GM19463 (cell line): ENCODE results near the gene DAP.

Experiments
- ATAC-seq: cut with Tn5 transposase; IDR thresholded peaks from one replicate; pipeline ENCODE4 v1.9.1; 2021; ENCODE audit warnings: mild to moderate bottlenecking, moderate library complexity; ENCODE audit not compliant: unreplicated experiment

The DAP gene

DNA sequence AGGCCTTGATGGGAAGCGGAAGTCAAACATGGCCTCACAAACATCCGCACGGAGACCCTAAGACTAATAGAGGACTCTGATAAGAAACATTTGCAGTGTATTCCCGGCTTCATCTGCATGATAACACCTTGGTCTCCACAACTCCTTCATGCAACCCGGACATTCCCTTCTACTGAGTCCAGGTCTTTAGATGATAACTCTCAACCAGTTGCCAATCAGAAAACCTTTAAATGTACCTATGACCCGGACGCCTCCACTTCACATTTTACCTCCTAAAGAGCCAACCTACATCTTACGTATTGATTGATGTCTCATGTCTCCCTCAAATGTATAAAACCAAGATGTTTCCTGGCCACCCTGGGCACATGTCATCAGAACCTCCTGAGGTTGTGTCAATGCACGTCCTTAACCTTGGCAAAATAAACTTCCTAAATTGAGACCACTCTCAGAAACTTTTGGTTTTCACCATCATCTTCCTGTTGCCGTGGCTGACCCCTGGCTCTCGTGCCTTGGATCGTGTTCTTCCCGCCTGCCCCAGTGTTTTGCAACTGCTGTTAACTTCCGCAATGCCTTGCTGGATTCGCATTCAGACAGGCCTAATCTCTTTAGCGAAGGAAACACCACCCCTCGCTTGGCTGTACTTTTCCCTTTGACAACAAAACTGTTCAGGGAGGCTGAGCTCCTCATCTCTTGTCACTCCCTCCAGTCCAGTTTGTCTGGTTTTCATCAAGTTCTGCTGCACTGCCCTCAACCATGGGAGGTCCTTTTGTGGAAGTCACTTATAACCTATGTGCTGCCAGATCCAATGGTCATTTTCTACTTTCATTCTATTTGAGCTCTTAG, 1.1 kb upstream of the DAP start:
- no peak for ATAC-seq

- ATAC-seq: no peak
Observed at GRCh38 chr5:10760921-10761184, 181 bp downstream of the DAP start.

GRCh38 chr5:10760096-10760920, 726 bp downstream of the DAP start:
- peak; percentile 21 for ATAC-seq

DNA sequence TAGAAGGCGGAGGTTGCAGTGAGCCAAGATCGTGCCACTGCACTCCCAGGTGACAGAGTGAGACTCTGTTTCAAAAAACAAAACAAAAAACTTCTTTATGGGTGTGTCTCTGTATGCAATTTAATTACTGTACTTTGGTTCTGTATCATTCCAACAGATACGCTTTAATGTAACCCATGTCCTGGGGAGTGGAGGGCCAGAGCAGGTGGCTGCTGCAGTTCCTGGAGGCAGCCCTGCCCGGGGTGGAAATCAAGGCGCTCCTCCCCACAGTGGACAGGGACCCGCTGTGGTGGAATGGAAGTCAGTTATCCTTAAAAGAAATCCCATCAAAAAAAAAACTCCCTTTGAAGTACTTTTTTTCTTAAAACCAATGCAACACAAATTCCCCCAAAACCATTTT, 1.9 kb downstream of the DAP start:
- no peak for ATAC-seq

DNA sequence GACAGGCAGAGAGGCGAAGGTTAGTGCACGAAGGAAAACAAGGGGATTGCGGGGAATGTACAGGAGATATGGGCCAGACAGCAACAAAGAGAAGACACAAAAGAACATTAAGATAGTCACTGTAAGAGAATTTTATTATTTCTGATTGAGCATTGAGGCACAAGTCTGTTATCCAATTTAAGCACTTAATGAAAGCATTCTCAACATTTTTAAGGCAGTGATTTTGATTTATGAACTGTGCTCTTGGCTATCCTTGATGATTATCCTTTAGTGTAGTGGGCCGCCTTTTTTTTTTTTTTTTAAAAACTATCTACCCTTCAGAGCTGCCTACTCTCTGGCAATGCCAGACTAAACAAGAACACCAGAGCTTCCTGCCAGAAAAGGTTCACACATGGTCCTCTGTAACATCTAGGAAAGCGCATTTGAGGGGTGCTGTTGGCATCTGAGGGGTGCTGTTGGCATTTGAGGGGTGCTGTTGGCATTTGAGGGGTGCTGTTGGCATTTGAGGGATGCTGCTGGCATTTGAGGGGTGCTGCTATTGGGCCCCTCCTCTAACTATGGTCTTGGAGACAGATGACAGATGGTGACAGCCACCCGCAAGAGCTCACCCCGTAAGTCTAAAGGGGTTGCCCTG, 3.0 kb downstream of the DAP start:
- no peak for ATAC-seq

DNA sequence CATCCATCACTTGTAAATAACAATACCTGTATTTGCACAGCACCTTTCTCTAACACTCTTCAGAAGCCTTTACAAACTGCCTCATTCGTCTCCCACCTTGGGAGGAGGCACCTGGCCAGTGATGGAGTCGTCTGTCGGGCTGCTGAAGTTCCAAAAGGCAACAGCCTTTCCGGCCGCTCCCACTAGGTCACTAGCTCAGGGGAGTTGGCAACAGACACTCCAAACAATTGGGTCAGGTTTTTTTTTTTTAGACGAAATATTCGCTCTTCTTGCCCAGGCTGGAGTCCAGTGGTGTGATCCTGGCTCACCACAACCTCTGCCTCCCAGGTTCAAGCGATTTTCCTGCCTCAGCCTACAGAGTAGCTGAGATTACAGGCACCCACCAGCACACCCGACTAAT, 4.0 kb downstream of the DAP start:
- no peak for ATAC-seq

- peak; percentile 34 for ATAC-seq
Observed at GRCh38 chr5:10756549-10756948, 4.5 kb downstream of the DAP start.

- no peak for ATAC-seq
Observed at GRCh38 chr5:10753178-10753577, 7.9 kb downstream of the DAP start.

DNA sequence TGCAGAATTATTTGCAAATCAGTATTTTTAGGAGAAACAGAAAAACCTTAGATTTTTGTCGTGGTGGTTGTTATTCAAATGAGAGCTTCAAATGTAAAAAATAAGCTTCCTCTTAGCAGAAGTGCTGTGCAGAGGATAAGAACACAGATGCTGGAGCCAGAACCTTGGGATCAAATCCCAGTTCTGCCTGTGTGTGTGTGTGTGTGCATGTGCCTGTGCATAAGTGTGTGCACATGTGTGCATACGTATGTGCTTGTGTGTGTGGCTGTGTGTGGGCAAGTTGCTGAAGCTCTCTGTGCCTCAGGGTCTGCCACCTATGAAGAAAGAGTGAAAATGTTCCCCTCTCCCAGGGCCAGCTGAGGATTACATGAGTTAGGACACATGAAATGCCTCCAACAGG, 8.6 kb downstream of the DAP start:
- no peak for ATAC-seq

DNA sequence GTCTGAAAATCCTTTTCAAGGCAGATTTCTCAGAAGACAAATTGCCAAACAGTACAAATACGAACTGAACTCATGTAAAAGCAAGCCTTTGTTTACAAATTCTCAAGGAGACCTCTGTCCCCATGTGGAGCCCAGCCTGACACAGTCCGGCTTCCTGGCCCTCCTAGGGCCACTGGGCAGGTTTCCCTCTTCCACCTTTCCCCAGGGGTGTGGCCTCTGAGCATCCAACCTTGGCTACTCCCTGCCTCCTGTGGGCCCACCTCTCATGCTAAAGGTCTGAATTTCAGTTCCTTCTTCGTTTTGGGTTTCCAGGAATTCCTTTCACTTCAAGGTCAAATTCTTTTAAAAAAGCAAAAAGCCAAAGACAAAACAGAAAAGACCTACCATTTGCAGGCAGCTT, 10.1 kb downstream of the DAP start:
- no peak for ATAC-seq

DNA sequence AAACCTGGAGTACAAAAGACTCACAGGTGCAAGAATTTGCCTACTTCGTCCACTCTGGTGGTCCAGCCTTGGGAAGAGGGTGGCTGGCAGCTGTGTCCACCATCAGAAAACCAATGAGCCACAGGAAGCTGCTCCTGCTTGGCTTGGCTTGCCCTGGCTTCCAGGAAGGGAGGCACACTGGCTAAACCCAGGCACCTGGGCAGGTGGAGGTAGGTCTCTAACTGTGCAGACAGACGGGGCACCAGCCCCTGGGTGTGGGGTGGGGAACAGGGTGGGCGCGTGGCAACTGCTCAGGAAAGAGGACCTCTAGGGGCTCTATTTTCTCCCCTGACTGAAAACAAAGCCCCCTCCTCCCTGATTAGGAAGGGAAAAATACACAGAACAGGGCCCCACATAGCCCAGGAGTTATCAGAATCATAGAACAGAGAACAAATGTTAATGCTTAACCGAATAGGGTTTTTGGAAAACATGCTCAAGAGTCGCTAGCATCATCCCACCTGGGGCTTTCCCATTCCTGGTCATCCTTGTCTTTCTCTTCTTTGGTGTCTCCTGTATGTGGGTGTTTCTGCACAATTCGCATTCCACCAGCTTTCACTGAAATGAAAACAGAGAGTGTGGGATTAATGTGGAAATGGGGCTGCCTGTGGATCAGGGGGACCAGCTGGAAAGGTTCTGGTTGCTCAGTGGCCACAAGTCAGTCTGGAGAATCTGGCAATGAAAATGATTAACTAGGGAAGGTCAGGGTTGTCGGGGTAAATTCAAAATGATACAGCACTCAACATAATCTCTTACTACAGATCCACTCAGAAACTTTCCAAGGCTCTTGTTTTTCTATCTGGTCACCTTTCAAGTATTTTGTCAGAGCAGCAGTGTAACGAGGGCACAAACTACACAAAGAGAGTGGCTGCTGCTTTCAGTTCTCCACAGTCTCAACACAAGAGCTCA, 13.1 kb downstream of the DAP start:
- peak; percentile 70 for ATAC-seq

- no peak for ATAC-seq
Observed at GRCh38 chr5:10746711-10747110, 14.3 kb downstream of the DAP start.

DNA sequence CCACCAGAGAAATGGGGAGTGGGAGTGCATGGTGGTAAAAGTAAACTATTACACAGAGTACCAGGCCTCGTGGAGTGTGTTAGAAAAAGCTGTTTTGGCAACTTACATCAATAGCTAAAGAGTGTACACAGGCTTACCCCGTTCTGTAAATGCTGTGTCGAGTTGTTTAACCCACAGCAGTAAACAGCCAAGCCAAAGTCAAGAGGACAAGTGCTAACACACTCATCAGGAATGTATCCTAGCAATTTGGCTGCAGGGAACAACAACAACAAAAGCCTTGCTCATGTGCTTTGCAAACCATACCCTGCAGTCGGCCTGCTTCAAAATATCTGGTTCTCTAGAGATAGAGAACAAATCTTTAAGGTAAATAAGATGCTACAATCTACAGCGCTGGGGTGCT, 15.9 kb downstream of the DAP start:
- no peak for ATAC-seq

DNA sequence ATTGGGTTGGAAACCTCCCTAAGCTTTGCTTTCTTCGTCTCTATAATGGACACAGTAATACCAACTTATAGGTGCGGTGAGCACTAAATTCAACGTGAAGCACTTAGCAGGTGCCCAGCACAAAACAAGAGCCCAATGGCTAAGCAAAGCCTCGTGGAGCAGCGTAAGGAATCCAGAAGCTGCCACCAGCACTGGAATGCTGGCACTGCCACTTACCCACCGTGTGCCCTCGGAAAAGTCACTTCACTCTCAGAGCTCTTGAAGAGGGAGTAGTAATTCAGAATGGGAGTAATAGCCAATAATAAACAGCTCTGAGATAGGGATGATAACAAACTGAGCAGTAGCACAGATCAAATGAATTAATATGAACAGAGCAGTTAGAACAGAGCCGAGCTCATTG, 16.4 kb downstream of the DAP start:
- no peak for ATAC-seq

GRCh38 chr5:10743951-10744350, 17.1 kb downstream of the DAP start:
- no peak for ATAC-seq

GRCh38 chr5:10743526-10743925, 17.5 kb downstream of the DAP start:
- ATAC-seq: no peak

- no peak for ATAC-seq
Observed at GRCh38 chr5:10741661-10742060, 19.4 kb downstream of the DAP start.

- no peak for ATAC-seq
Observed at GRCh38 chr5:10740384-10740783, 20.6 kb downstream of the DAP start.

- no peak for ATAC-seq
Observed at GRCh38 chr5:10737880-10738279, 23.2 kb downstream of the DAP start.

DNA sequence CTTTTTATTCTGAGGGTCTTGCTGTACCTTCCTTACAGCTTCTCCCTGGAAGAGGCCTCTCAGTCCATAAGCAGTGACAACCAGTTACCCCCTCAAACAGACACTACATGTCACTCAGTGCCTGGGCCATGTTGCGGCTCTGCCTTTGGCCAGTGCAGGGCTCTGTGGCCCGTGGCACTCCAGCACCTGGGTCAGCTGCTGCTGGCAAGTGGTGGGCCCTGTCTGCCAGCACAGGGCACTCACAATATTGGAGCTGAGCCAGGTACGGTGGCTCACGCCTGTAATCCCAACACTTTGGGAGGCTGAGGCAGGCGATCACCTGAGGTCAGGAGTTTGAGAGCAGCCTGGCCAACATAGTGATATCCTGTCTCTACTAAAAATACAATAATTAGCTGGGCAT, 24.2 kb downstream of the DAP start:
- ATAC-seq: no peak

GRCh38 chr5:10736354-10736753, 24.7 kb downstream of the DAP start:
- ATAC-seq: no peak
